Breast epithelium (tissue), 4 donors: ENCODE measurements around the gene OR2C3. TPM values are rescaled to one million over a fixed set of nuclear protein-coding genes. Genes with fewer than 3 reads are reported as not detected.

Experiments used
- DNase-seq, 2 donors: peaks; one replicate each; pipeline ENCODE4 v3.0.0-alpha.2; 2019; ENCODE audit warnings: low spot score in 2 of 2
- H3K27ac ChIP-seq, 2 donors: fragments of 200-600 bp; sonication (generic) in 1 of 2; one replicate each; pipeline ENCODE4 v1.5.1; 2016 to 2019; ENCODE audit warnings: mild to moderate bottlenecking in 1 of 2
- H3K27me3 ChIP-seq, 2 donors: fragments of 200-600 bp; sonication (generic) in 1 of 2; one replicate each; pipeline versions ENCODE4 v1.5.1 to v1.6.0; 2017 to 2019; ENCODE audit warnings: control low read depth in 1 of 2, mild to moderate bottlenecking in 1 of 2
- H3K36me3 ChIP-seq: fragments of 200-600 bp; one replicate; pipeline ENCODE4 v1.5.1; 2019
- H3K4me1 ChIP-seq, 2 donors: fragments of 200-600 bp; sonication (generic); one replicate each; pipeline ENCODE4 v1.5.1; 2016 to 2019; ENCODE audit warnings: control low read depth in 1 of 2
- H3K4me3 ChIP-seq, 3 donors: fragments of 200-600 bp; sonication (generic); 1 replicate in 2 of 3; 2 replicates in 1 of 3; pipeline ENCODE4 v1.5.1; 2016 to 2019; ENCODE audit warnings: mild to moderate bottlenecking in 3 of 3, moderate library complexity in 2 of 3
- H3K9me3 ChIP-seq, 2 donors: fragments of 200-600 bp; sonication (generic) in 1 of 2; one replicate each; pipeline ENCODE4 v1.5.1; 2016 to 2019; ENCODE audit warnings: control low read depth in 1 of 2
- POLR2A ChIP-seq: fragments of 450-650 bp; IDR thresholded peaks from one replicate; pipeline ENCODE4 v1.6.1; 2016; ENCODE audit warnings: antibody characterized with exemption, mild to moderate bottlenecking, moderate library complexity
- POLR2AphosphoS5 ChIP-seq, 3 donors: sonication (generic); formaldehyde crosslinking; IDR thresholded peaks; one replicate each; pipeline ENCODE4 v1.6.1; 2017; ENCODE audit warnings: antibody characterized with exemption in 3 of 3
- intact Hi-C: fragments of 100-400 bp; cut with DNase I; formaldehyde crosslinking; loops from one replicate; pipeline ENCODE4 v1.15.1; 2023; ENCODE audit warnings: low total_unique reads
- total RNA-seq, 3 donors: library from RNA; depleted of rRNA; stranded (reverse); fragments of >200 nt; gene quantifications; one replicate each; pipeline ENCODE4 v1.1.0, GENCODE V29; 2016
- TF ChIP-seq, protein P1 (sequence below), 3 donors: fragments of 450-650 bp; IDR thresholded peaks; one replicate each; pipeline ENCODE4 v1.5.1; 2016 to 2017; ENCODE audit warnings: antibody characterized with exemption in 3 of 3, mild to moderate bottlenecking in 3 of 3, moderate library complexity in 3 of 3

The OR2C3 gene
- total RNA-seq, 3 donors from 2014 or later, result not detected

DNA sequence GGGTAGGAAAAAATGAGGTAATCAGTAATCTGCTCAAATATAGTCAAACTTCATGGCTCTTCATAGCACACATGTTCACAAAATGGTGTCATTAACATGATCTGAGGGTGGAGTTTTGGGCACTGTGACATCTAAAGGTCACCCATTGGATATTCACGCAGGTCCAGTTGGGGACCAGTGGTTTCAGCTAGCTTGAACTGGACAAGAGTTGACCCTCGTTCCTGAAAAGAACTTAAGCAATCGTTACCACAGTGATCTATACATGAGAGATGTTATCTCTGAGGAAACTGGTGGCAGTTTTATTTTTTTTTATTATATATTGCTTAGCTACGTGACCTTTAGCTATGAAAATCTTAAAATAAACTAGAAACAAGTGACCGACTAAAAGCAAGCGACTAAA, 3.0 kb upstream of the OR2C3 start:
- Histone ChIP-seq H3K36me3 (no peaks in the 10 kb centered on the region), H3K27me3 (no peaks in the 10 kb centered on the region), H3K4me3 (no peak overlapping the region), H3K4me1 (no peaks in the 10 kb centered on the region), H3K27ac (no peak overlapping the region), H3K9me3 (no peaks in the 10 kb centered on the region)
- DNase-seq, result no peak
- intact Hi-C loops, result no loop called here
- TF ChIP-seq, protein P1, sequence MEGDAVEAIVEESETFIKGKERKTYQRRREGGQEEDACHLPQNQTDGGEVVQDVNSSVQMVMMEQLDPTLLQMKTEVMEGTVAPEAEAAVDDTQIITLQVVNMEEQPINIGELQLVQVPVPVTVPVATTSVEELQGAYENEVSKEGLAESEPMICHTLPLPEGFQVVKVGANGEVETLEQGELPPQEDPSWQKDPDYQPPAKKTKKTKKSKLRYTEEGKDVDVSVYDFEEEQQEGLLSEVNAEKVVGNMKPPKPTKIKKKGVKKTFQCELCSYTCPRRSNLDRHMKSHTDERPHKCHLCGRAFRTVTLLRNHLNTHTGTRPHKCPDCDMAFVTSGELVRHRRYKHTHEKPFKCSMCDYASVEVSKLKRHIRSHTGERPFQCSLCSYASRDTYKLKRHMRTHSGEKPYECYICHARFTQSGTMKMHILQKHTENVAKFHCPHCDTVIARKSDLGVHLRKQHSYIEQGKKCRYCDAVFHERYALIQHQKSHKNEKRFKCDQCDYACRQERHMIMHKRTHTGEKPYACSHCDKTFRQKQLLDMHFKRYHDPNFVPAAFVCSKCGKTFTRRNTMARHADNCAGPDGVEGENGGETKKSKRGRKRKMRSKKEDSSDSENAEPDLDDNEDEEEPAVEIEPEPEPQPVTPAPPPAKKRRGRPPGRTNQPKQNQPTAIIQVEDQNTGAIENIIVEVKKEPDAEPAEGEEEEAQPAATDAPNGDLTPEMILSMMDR (IDR thresholded peaks at IDR 0.05), result no peak
- no peak for TF ChIP-seq POLR2AphosphoS5 (IDR thresholded peaks at IDR 0.05)
- no peak for TF ChIP-seq POLR2A

DNA sequence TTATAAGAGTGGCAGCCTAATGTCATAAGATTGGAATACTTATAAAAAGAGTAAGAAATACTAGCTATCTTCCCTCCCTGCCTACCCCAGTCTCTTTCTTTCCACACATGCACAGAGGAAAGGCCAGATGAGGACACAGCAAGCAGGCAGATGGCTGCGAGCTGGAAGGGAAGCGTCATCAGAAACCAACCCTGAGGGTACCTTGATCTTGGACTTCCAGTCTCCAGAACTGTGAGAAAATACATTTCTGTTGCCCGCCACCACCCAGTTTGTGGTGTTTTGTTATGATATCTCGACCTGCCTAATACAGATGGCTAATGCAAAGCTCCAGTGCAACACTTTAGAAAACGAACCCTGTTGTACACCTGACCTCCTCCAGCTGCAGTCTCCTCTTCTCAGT, 2.3 kb upstream of the OR2C3 start:
- no peak overlapping the region for H3K27ac ChIP-seq
- no peaks in the 10 kb centered on the region for H3K27me3 ChIP-seq
- no peaks in the 10 kb centered on the region for H3K9me3 ChIP-seq
- H3K36me3 ChIP-seq, result no peaks in the 10 kb centered on the region
- H3K4me1 ChIP-seq, result no peaks in the 10 kb centered on the region
- intact Hi-C loops, result no loop called here
- no peak for DNase-seq
- H3K4me3 ChIP-seq, result no peak overlapping the region
- TF ChIP-seq POLR2AphosphoS5 (IDR thresholded peaks at IDR 0.05) (no peak), POLR2A (no peak)
- TF ChIP-seq, protein P1 (IDR thresholded peaks at IDR 0.05), result no peak

DNA sequence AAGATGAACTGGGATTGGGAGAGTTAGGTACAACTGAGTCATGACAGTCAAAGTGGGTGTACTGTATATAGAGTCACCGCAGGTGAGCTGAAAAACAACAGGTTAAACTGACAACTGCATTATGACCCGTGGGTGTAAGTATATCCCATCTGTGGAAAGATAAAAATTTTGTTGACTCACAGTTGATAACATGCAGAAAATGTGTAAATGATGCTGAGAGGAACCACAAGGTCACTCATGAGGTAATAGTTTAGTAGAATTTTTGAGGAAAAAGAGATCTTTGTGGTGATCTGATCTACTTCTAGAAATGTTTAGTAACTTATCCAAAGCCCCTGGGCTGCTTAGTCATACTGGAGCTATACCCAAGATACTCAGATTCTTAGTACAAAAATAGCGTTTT, 838 bp downstream of the OR2C3 start:
- TF ChIP-seq, protein P1 (IDR thresholded peaks at IDR 0.05), result no peak
- TF ChIP-seq POLR2AphosphoS5 (IDR thresholded peaks at IDR 0.05) (no peak), POLR2A (no peak)
- no peak overlapping the region for H3K4me3 ChIP-seq
- no peaks in the 10 kb centered on the region for H3K36me3 ChIP-seq
- no peaks in the 10 kb centered on the region for H3K4me1 ChIP-seq
- intact Hi-C loops, result no loop called here
- H3K9me3 ChIP-seq, result no peaks in the 10 kb centered on the region
- DNase-seq, result no peak
- no peak overlapping the region for H3K27ac ChIP-seq
- H3K27me3 ChIP-seq, result peaks cover 0 to 10% of the 10 kb centered on the region in 2 donors

DNA sequence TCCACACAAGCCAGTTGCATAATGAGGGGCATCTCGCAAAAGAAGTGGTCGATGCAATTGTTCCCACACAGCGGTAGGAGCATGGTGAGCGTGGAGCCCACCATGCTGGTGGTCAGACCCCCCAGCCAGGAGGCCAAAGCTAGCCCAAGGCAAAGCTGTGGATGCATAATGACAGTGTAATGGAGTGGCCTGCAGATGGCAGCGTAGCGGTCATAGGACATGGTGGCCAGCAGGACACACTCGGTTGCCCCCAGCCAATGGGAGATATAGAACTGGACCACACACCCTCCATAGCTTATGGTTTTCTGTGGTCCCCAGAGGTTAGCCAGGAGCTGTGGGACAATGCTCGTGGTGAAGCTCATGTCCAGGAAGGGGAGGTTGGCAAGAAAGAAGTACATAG, 4.3 kb downstream of the OR2C3 start:
- H3K27ac ChIP-seq, result no peak overlapping the region
- TF ChIP-seq, protein P1 (IDR thresholded peaks at IDR 0.05), result no peak
- TF ChIP-seq POLR2A (no peak), POLR2AphosphoS5 (IDR thresholded peaks at IDR 0.05) (no peak)
- no peak overlapping the region for H3K4me3 ChIP-seq
- intact Hi-C loops, result no loop called here
- DNase-seq, result no peak
- no peaks in the 10 kb centered on the region for H3K36me3 ChIP-seq
- peaks cover 0 to 10% of the 10 kb centered on the region in 2 donors for H3K27me3 ChIP-seq
- H3K9me3 ChIP-seq, result no peaks in the 10 kb centered on the region
- H3K4me1 ChIP-seq, result no peaks in the 10 kb centered on the region

DNA sequence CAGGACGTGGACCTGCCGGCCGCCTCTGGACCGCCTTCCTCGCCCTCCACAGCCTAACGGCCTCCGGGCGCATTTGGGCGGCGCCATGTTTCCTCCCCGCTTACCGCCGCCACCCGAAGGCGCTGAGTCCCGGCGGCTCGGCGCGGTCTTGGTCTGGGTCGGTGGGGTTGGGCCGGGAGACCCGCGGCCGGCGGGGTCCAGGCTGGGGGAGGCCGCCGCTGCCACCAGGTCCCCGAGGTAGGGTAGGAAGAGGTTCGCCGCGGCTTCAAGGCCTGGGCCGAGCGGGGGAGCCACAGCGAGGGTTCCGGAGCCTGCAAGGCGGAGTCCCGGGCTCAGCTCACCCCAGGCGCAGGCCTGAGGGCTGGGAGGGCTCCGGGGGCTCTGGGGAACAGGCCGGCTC, 5.5 kb downstream of the OR2C3 start:
- Histone ChIP-seq H3K36me3 (no peaks in the 10 kb centered on the region), H3K4me3 (peak overlapping the region in 1 of 3 donors; percentile 48), H3K4me1 (no peaks in the 10 kb centered on the region), H3K27me3 (peaks cover 0 to 10% of the 10 kb centered on the region in 2 donors), H3K9me3 (no peaks in the 10 kb centered on the region), H3K27ac (no peak overlapping the region)
- no peak for DNase-seq
- TF ChIP-seq POLR2A, result no peak
- no peak for TF ChIP-seq POLR2AphosphoS5 (IDR thresholded peaks at IDR 0.05)
- TF ChIP-seq, protein P1 (IDR thresholded peaks at IDR 0.05), result no peak
- intact Hi-C loops, result no loop called here
